NT2/D1 (cell line): ENCODE measurements around the gene PPY.

Experiments
- DNase-seq: peaks from one replicate; pipeline ENCODE4 v3.0.0-alpha.2; 2011; ENCODE audit warnings: low read depth, low spot score
- H3K27me3 ChIP-seq: 2 replicates; pipeline ENCODE4 v1.6.0; 2011; ENCODE audit warnings: mild to moderate bottlenecking; ENCODE audit not compliant: insufficient read length, insufficient read depth
- H3K36me3 ChIP-seq: 2 replicates; pipeline ENCODE4 v1.6.1; 2011; ENCODE audit warnings: mild to moderate bottlenecking, low read length, mixed read lengths; ENCODE audit not compliant: insufficient read depth, insufficient read length
- H3K4me1 ChIP-seq: 2 replicates; pipeline ENCODE4 v1.5.1; 2011; ENCODE audit not compliant: insufficient read depth, insufficient read length
- H3K4me3 ChIP-seq: 2 replicates; pipeline ENCODE4 v1.5.1; 2011; ENCODE audit warnings: low read depth; ENCODE audit not compliant: insufficient read length
- H3K9ac ChIP-seq: 2 replicates; pipeline ENCODE4 v1.6.0; 2011; ENCODE audit warnings: low read depth; ENCODE audit not compliant: insufficient read length
- H3K9me3 ChIP-seq: 2 replicates; pipeline ENCODE4 v1.5.1; 2011; ENCODE audit warnings: mild to moderate bottlenecking, low read length; ENCODE audit not compliant: insufficient read depth
- SUZ12 ChIP-seq: IDR thresholded peaks from 2 replicates; pipeline ENCODE4 v1.6.1; 2011; ENCODE audit not compliant: insufficient read length, insufficient read depth; ENCODE audit errors: extremely low read depth
- YY1 ChIP-seq: IDR thresholded peaks from 2 replicates; pipeline ENCODE4 v1.6.1; 2011; ENCODE audit not compliant: insufficient read length, insufficient read depth
- ZNF274 ChIP-seq: IDR thresholded peaks from 2 replicates; pipeline ENCODE4 v1.6.1; 2011; ENCODE audit warnings: mild to moderate bottlenecking, low read depth, low read length

The PPY gene

DNA sequence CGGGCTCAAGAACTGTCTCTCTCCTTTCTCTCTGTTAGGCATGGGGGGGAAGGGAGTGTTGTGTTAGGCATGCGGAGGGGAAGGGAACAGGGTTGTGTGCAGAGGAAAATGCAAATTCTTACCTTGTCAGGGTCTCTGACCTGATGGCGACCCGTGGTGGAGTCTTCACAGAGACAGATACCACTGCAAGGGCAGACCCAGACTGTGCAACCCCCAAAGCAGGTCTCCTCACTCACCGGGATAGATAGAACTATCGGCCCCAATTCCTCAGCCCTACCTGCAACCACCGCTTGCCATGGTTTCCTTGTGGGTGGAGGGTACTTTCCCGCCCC is 25.3 kb downstream of the PPY start:
- Histone ChIP-seq H3K4me1 (peaks cover 14% of the 10 kb centered on the region), H3K9me3 (peaks cover 28% of the 10 kb centered on the region; the same call in 1 of the 2 replicates), H3K4me3 (no peak overlapping the region)

DNA sequence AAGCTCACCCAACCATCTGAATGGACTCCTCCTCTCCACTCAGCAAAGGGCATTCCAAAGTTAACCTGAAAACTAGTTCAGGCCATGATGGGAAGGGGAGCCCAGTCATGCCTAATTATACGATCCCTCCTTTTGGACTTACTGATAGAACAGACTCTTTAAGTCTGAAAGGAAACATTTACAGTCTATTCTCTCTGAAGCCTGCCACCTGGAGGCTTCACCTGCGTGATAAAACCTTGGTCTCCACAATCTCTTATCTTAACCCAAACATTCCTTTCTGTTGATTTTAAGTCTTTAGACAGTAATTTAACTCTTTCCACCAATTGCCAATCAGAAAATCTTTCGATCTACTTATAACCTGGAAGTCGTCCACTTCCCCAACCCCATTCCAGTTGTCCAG is 25.9 kb downstream of the PPY start:
- peaks cover 14% of the 10 kb centered on the region for H3K4me1 ChIP-seq
- no peaks in the 10 kb centered on the region for H3K27me3 ChIP-seq
- no peak for DNase-seq

More for the DNA sequence above, 25.3 kb downstream of the PPY start:
- no peak for DNase-seq
- TF ChIP-seq SUZ12 (no peak), YY1 (no peak), ZNF274 (no peak)
- Histone ChIP-seq H3K27me3 (no peaks in the 10 kb centered on the region), H3K9ac (no peak overlapping the region), H3K36me3 (no peaks in the 10 kb centered on the region)

DNA sequence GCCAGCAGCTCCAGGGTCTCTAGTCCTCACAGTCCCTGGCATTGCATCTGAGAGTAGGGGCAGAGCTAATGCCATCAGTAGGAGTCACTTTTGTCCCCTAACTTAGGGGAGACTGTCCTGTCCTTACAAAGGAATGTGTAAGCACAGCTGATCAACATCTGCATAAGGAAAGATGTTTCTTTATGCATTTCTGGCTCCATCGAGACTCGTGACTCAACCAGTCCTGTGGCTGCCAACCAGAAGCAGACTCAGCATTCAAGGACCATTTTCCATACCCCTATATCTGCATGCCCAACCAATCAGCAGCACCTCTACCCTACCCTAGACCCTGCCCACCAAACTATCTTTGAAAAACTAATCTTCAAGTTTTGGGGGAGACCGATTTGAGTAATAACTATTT is 26.7 kb downstream of the PPY start:
- H3K9ac ChIP-seq, result no peak overlapping the region
- H3K4me3 ChIP-seq, result no peak overlapping the region
- no peak for DNase-seq
- TF ChIP-seq YY1 (no peak), ZNF274 (no peak), SUZ12 (no peak)
- no peaks in the 10 kb centered on the region for H3K36me3 ChIP-seq
- peaks cover 14% of the 10 kb centered on the region for H3K4me1 ChIP-seq
- no peaks in the 10 kb centered on the region for H3K27me3 ChIP-seq
- H3K9me3 ChIP-seq, result peaks cover 28% of the 10 kb centered on the region; the same call in 1 of the 2 replicates

More for the DNA sequence above, 25.9 kb downstream of the PPY start:
- Histone ChIP-seq H3K9me3 (peaks cover 28% of the 10 kb centered on the region; the same call in 1 of the 2 replicates), H3K4me3 (no peak overlapping the region), H3K36me3 (no peaks in the 10 kb centered on the region), H3K9ac (no peak overlapping the region)
- no peak for TF ChIP-seq SUZ12
- TF ChIP-seq ZNF274, result no peak
- TF ChIP-seq YY1, result no peak

DNA sequence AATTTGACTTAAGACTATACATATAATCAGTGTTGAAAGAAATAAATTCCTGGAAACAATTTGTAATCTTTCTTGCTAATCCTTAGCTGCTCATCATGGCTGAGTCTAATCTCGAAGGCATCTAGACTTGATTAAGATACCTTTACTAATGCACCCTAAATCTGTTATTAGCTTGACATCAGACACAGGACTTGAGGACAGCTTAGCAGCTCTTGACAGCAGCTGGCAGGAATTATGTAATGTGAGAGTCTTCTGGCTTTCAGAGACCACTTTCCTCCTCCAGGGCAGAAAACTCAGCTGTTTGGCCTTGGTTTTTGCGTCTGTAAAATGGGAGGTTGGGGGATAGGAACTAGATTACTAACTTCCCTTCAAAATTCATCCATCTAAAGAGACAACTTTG is 27.8 kb downstream of the PPY start:
- TF ChIP-seq YY1 (no peak), SUZ12 (no peak), ZNF274 (no peak)
- Histone ChIP-seq H3K9me3 (peaks cover 28% of the 10 kb centered on the region; the same call in 1 of the 2 replicates), H3K9ac (no peak overlapping the region), H3K4me1 (peaks cover 17% of the 10 kb centered on the region), H3K36me3 (no peaks in the 10 kb centered on the region), H3K27me3 (peaks cover 6% of the 10 kb centered on the region), H3K4me3 (no peak overlapping the region)
- no peak for DNase-seq

DNA sequence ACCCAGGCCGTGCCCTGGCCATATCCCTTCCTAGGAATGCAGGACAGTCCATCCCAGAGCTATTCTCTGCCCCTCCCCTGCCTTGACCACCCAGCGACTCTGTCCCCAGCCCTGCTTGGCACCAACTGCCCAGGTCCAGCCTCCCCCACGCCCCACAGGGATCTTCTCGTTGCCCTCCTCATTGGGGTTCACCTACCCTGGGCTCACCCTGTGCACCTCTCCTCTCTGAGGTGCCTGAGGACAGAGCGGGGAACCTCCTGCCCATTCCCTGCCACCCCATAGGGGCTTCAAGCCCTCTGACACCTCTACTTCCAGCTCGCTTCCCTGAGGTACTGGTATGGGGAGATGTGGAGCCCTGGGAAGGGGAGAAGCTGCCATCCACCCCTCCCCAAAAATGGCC is 28.7 kb downstream of the PPY start:
- H3K36me3 ChIP-seq, result no peaks in the 10 kb centered on the region
- TF ChIP-seq SUZ12 (no peak), ZNF274 (no peak), YY1 (no peak)
- H3K4me3 ChIP-seq, result no peak overlapping the region
- no peak overlapping the region for H3K9ac ChIP-seq
- peaks cover 17% of the 10 kb centered on the region for H3K4me1 ChIP-seq
- no peak for DNase-seq
- H3K27me3 ChIP-seq, result peaks cover 13% of the 10 kb centered on the region
- H3K9me3 ChIP-seq, result peaks cover 28% of the 10 kb centered on the region; the same call in 1 of the 2 replicates

DNA sequence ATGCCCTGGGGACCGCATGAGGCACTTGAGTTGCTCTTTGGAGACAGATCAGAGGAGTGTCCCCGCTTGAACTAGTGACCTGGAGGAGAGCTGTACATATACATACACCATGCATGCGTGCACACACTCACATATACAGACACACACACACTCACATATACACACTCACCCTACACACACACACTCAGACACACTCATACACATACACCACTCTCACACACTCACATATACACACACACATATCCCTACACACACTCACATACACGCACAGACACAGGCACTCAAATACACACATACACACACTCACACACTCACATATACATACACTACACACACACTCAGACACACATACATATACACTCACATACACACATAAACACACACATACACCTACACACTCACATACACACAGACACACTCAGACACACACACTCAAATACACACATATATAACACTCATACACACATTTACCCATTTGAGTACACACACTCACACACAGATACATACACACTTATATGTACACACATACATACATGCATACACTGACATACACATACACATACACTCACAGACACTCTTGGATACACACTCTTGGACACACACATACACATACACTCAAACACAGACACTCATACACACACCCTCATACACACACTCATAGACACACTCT is 29.5 kb downstream of the PPY start:
- peaks cover 18% of the 10 kb centered on the region for H3K27me3 ChIP-seq

DNA sequence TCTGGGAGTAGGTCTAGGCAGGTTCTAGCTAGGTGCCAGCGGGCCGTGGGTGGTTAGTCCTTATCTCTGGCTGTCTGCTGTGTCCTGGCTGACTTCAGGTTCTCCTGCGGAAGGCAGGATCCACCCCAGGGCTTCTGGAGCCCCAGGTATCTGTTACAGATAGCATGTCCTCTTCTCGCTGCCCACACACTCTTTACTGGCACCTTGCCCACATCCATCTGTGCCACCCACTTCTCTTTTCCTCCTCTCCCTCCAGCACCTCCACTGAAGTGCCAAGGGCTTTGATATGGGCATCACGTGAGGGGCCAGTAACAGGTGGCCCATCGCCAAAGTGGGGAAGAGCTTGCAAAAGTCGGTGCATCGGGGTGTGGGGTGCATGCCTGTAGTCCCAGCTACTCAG is 30.4 kb downstream of the PPY start:
- Histone ChIP-seq H3K27me3 (peaks cover 18% of the 10 kb centered on the region), H3K36me3 (no peaks in the 10 kb centered on the region), H3K9ac (no peak overlapping the region), H3K4me3 (no peak overlapping the region), H3K4me1 (peaks cover 13% of the 10 kb centered on the region), H3K9me3 (peaks cover 16% of the 10 kb centered on the region; the same call in 1 of the 2 replicates)
- no peak for DNase-seq
- no peak for TF ChIP-seq ZNF274
- TF ChIP-seq SUZ12, result no peak
- TF ChIP-seq YY1, result no peak

More for the DNA sequence above, 29.5 kb downstream of the PPY start:
- H3K9ac ChIP-seq, result no peak overlapping the region
- H3K4me3 ChIP-seq, result no peak overlapping the region
- no peaks in the 10 kb centered on the region for H3K36me3 ChIP-seq
- no peak for DNase-seq
- H3K9me3 ChIP-seq, result peaks cover 25% of the 10 kb centered on the region; the same call in 1 of the 2 replicates
- peaks cover 17% of the 10 kb centered on the region for H3K4me1 ChIP-seq
- TF ChIP-seq ZNF274 (no peak), YY1 (no peak), SUZ12 (no peak)
